Measurements from ENCODE around the gene PDPK1.
"Not testable (repeated sequence)": the region's sequence is repeated elsewhere in the genome, so short reads cannot be mapped to it uniquely, and the experiment has no call there.

PDPK1 gene

GRCh38 chr16:2595393-2596205 is 57.8 kb downstream of the PDPK1 start:
- DNase-seq: no peak

DNA sequence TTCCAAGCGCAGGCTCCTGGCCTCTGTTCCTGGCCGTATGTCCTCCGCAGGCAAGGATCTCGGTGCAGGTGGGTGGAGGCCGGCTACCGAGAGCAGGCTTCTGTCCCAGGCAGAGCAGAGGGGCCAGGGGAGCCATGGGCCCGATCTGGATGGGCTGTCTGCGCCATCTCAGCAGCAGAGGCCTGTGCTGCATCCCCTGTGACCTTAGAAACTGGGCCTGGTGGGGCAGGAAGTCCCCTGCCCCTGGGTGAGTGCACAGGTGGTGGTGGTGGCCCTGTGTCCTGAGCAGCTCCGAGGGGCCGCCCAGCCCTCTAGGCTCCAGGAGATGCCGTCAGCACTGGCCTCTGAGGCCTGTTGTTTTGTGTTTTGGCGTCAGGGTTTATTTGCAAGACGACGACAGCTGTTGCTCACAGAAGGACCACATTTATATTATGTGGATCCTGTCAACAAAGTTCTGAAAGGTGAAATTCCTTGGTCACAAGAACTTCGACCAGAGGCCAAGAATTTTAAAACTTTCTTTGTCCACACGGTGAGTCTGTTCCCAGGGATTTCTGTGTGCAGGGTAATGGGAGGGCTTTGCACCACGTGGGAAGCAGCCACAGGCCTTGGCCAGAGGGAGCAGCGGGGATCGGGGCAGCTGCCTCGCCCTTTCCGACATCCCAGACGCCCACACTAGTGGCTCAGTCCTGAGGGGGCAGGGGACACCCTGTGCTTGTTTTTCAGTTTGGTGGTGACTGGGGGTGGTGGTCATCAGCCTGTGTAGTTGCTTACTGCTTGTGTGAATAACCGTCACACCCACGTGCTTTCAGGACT is 59.1 kb downstream of the PDPK1 start:
- DNase-seq: no peak

DNA sequence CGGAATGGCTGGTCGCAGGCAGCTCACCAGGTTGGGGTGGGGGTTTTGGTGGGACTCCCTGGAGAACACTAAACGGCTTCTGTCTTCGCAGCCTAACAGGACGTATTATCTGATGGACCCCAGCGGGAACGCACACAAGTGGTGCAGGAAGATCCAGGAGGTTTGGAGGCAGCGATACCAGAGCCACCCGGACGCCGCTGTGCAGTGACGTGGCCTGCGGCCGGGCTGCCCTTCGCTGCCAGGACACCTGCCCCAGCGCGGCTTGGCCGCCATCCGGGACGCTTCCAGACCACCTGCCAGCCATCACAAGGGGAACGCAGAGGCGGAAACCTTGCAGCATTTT is 59.7 kb downstream of the PDPK1 start:
- no peak for DNase-seq

DNA sequence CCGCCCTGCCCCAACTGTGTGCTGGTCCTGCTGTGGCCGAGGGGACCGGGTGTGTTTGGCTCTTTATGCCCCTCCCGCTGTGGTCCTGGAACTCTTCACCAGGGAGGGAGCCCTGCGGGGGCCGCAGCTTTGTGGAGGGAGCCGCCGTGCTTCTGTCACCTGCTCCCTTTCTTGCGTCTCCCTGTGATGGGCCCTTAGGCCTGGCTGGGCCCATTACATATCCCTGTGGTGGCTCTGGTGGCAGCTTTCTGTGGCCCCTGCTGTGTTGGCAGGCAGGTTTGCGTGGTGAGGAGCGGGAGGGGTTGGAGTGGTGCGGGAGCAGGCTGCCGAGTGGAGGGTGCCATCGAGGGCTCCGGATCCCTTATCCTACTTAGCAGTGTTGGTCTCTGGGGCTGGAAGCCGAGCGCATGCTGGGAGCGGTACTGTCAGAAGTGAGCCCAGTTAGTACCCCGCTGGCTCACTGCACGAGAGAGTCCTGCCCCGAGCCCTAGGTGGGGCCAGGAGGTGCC is 60.4 kb downstream of the PDPK1 start:
- DNase-seq: no peak

DNA sequence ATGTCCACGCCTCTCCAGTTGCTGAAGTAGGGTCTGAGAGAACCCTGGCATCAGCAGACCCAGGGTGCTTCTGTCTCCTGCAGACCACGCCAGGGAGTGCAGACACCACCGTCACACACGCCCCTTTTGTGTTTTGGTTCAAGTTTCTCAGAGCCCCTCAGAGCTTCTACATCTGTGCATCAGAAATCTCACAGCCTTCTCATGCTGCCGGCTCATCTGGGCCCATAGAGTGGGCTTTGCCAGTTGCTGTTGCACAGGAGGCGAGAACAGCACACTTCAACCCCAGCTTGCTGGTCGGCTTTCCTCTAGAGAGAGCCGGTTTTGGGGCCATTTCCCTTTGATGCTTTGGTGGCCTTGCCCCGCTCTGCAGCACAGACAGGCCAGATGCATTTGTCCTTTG is 60.9 kb downstream of the PDPK1 start:
- DNase-seq: no peak

GRCh38 chr16:2599165-2599564 is 61.3 kb downstream of the PDPK1 start:
- DNase-seq: not testable (repeated sequence)

DNA sequence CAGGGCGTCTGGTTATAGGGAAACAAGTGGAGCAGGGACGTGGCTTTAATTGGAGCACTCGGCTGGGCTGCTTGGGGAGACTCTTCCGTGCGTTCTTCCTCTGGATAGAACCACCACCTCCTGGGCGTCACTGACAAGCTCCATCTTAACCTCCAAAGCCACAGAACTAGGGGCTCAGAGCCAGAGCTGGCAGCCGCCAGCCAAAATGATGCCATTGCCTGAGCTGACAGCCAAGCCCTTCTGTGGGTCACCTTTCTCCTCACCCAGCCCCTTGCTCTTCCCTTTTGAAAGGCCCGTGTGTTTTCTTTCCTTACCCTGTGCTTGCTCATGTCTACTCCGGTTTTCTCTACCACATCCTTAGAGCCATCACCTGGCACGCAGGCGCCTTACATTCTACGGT is 62.0 kb downstream of the PDPK1 start:
- DNase-seq: not testable (repeated sequence)

- not testable (repeated sequence) for DNase-seq
Observed at GRCh38 chr16:2601301-2602025, 63.6 kb downstream of the PDPK1 start.

GRCh38 chr16:2602175-2602574 is 64.4 kb downstream of the PDPK1 start:
- not testable (repeated sequence) for DNase-seq

- peak; percentile 77 to 95 for DNase-seq
Observed at GRCh38 chr16:2603165-2604015, 65.6 kb downstream of the PDPK1 start.

- DNase-seq: not testable (repeated sequence)
Observed at GRCh38 chr16:2604016-2604369, 66.2 kb downstream of the PDPK1 start.

GRCh38 chr16:2606820-2607219 is 69.0 kb downstream of the PDPK1 start:
- DNase-seq: not testable (repeated sequence)

DNA sequence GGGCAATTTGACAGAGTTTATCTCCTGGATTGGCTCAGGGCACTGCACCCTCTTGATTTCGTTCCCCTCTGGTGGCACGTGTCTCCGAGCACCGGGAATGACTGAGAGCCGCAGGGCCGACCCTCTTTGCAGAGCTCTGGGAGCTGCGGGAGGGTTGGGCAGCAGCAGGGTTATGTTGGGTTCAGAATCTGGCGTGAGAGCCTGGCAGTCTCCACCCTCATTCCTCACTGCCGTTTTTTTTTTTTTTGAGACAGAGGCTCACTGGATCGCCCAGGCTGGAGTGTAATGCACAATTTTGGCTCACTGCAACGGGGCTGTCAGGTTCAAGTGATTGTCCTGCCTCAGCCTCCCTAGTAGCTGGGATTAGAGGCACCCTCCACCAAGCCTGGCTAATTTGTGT is 71.5 kb downstream of the PDPK1 start:
- not testable (repeated sequence) for DNase-seq

DNA sequence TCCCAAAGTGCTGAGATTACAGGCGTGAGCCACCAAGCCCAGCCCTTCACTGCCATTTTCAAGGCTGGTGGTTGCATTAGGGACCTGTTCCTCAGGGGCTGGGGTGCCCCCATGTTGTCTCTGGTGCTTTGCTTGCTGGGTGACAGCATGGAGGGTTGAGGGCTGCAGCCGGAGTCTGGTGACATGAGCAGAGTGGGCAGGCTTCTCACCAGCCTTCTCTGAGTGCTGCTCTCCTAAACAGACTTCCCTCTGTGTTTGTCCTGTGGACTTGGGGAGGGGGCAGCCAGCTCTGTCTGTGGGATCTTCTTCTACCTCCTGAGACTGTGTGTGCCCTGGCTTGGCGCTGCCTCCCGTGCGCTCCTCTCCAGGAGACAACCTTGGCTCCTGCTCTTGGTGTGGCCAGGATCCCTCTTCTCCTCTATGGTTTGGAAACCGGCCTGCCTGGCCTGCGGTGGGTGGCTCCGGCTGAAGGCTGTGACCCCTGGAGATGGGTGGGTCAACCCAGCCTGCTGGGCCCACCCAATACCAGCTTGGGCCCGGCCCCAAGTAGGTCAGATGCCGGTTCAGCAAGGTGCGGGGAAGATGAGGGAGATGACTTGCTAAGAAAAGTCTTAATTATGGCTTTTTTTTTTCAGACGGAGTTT is 72.1 kb downstream of the PDPK1 start:
- DNase-seq: no peak

DNA sequence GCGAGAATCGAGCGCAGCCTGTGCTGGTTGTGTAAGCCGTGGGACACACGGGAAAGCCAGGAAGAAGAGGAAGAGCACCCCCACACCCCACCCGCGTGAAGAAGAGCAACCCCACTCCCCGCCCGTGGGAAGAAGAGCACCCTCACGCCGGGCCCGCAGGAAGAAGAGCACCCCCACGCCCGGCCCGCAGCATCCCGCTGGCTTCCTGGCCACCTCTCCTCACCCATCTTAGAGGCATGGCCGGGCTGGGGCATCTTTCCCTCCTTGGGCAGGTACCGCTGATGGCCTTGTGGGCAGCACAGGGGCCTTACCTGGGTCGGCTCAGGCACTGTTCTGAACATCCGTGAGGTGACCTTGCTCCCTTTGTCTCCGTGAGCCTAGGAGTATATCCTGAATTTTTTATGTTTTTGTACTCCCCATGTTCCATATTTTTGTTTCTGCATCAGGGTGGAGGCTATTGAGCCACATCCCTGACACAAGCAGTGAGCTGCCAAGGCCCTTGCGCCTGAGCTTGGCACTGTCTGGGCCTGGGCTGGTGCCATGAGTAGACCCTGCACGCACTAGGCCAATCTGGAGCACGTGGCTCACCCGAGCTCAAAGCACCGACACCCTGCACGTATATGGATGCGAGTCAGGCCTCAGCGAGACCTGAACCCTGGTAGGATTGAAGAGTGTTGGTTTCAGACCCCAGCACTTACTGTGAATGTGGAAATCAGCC is 73.1 kb downstream of the PDPK1 start:
- DNase-seq: no peak

- no peak for DNase-seq
Observed at GRCh38 chr16:2611499-2611862, 73.7 kb downstream of the PDPK1 start.

DNA sequence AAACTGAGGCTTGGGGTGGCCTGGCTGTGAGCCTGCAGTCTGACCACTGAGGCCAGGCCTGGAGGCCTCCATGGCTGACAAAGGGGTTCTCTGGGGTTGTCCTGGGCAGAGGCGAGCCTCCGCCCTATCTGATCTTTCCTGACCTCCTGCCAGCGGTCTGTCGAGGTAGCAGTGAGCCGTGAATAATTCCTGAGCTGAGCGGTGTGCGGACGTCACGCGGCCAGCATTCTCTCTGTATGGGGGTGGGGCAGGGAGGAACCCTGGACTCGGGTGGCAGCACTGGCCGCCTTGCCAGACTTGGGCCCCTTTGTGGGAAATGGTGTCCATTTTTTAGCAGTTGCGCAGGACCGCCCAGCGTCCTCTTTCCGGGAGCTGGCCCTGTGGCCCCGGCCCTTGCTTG is 74.1 kb downstream of the PDPK1 start:
- not testable (repeated sequence) for DNase-seq

DNA sequence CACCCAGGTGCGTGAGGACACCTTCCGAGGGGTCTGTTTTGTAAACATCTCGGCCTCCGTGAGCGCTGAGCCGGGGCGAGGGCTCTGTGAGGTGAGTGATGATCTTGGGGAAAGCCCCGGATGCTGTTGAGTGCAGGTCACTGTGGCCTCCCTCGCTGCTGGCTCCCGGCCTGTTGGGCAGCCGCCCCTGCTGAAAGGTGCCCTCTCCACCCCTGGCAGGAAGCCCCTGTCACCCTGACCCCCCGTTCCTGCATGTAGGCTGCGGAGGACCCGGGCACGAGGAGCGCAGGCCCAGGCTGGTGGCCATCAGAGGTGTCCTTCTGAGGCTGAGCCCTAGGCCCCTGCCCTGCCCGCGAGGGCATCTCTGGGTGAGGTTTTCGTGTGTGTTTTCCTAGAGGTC is 75.4 kb downstream of the PDPK1 start:
- DNase-seq: not testable (repeated sequence)

- DNase-seq: no peak
Observed at GRCh38 chr16:2614761-2615191, 77.0 kb downstream of the PDPK1 start.

- DNase-seq: not testable (repeated sequence)
Observed at GRCh38 chr16:2618964-2619363, 81.1 kb downstream of the PDPK1 start.

- DNase-seq: not testable (repeated sequence)
Observed at GRCh38 chr16:2619628-2620027, 81.8 kb downstream of the PDPK1 start.

Data from NCI-H446 (cell line).